Colonic mucosa (tissue), 4 donors: ENCODE results near the gene SH3BP5L. TPM values are rescaled to one million over a fixed set of nuclear protein-coding genes. Genes with fewer than 3 reads are reported as not detected.

Experiments used
- DNase-seq: peaks from one replicate; pipeline ENCODE4 v3.0.0-alpha.2; 2020
- H3K27ac ChIP-seq: fragments of 200-600 bp; one replicate; pipeline ENCODE4 v1.8.0; 2021
- H3K27me3 ChIP-seq: fragments of 200-600 bp; one replicate; pipeline ENCODE4 v1.8.0; 2021
- H3K36me3 ChIP-seq: fragments of 200-600 bp; one replicate; pipeline ENCODE4 v1.8.0; 2021
- H3K4me1 ChIP-seq: fragments of 200-600 bp; one replicate; pipeline ENCODE4 v1.8.0; 2021; ENCODE audit warnings: mild to moderate bottlenecking
- H3K4me3 ChIP-seq: fragments of 200-600 bp; one replicate; pipeline ENCODE4 v1.8.0; 2021
- H3K9ac ChIP-seq, 2 donors: one replicate each; pipeline ENCODE4 v1.7.0; 2013; ENCODE audit warnings: control low read depth in 2 of 2, low read depth in 2 of 2, low read length in 2 of 2
- H3K9me3 ChIP-seq: fragments of 200-600 bp; one replicate; pipeline ENCODE4 v1.8.0; 2021
- CTCF ChIP-seq: fragments of 200-600 bp; IDR thresholded peaks from one replicate; pipeline ENCODE4 v1.8.0; 2022; ENCODE audit warnings: antibody characterized with exemption, mild to moderate bottlenecking
- intact Hi-C: fragments of 100-400 bp; cut with DNase I; formaldehyde crosslinking; loops from one replicate; pipeline ENCODE4 v1.14.1; 2022
- total RNA-seq, 2 donors: library from RNA; stranded (reverse); fragmentation: NEBNext Ultra II Directional in 1 of 2; extraction: Animal tissue kit (Norgen Biotek cat#: 25700) in 1 of 2; gene quantifications; one replicate each; pipeline ENCODE4 v1.2.1, GENCODE V29; 2021
- donor health status: healthy.
- donor health status: DM: no; HTN: no; CAD: no.
- donor health status: DM: no; HTN: no; CAD: no.

SH3BP5L gene
- total RNA-seq, 2 donors from 2014 or later: 24.2 to 30.5 TPM

GRCh38 chr1:248844526-248844925 lies 18.8 kb upstream of the SH3BP5L start:
- H3K9me3 ChIP-seq: no peaks in the 10 kb centered on the region
- no peaks in the 10 kb centered on the region for H3K27me3 ChIP-seq
- H3K36me3 ChIP-seq: peaks cover 12% of the 10 kb centered on the region
- H3K27ac ChIP-seq: no peak overlapping the region
- no peak overlapping the region for H3K4me3 ChIP-seq
- no peak for DNase-seq
- intact Hi-C loops: no loop called here
- H3K9ac ChIP-seq: no peak overlapping the region
- no peak for TF ChIP-seq CTCF
- H3K4me1 ChIP-seq: peaks cover 3% of the 10 kb centered on the region

GRCh38 chr1:248843687-248844086 lies 18.0 kb upstream of the SH3BP5L start:
- Histone ChIP-seq H3K36me3 (peaks cover 10% of the 10 kb centered on the region), H3K27me3 (no peaks in the 10 kb centered on the region), H3K4me3 (no peak overlapping the region), H3K27ac (no peak overlapping the region), H3K4me1 (peaks cover 3% of the 10 kb centered on the region), H3K9ac (no peak overlapping the region), H3K9me3 (no peaks in the 10 kb centered on the region)
- no peak for DNase-seq
- intact Hi-C loops: no loop called here
- no peak for TF ChIP-seq CTCF

GRCh38 chr1:248842781-248843331 lies 17.1 kb upstream of the SH3BP5L start:
- Histone ChIP-seq H3K4me1 (peaks cover 3% of the 10 kb centered on the region), H3K9me3 (no peaks in the 10 kb centered on the region), H3K9ac (no peak overlapping the region), H3K27ac (no peak overlapping the region), H3K27me3 (no peaks in the 10 kb centered on the region), H3K4me3 (no peak overlapping the region), H3K36me3 (peaks cover 7% of the 10 kb centered on the region)
- intact Hi-C loops: no loop called here
- TF ChIP-seq CTCF: no peak
- no peak for DNase-seq

GRCh38 chr1:248841702-248842395 lies 16.1 kb upstream of the SH3BP5L start:
- peaks cover 3% of the 10 kb centered on the region for H3K4me1 ChIP-seq
- H3K4me3 ChIP-seq: no peak overlapping the region
- no peak overlapping the region for H3K27ac ChIP-seq
- no peaks in the 10 kb centered on the region for H3K9me3 ChIP-seq
- intact Hi-C loops: no loop called here
- peak; percentile 41 for TF ChIP-seq CTCF
- H3K36me3 ChIP-seq: peaks cover 7% of the 10 kb centered on the region
- H3K27me3 ChIP-seq: no peaks in the 10 kb centered on the region
- no peak overlapping the region for H3K9ac ChIP-seq
- DNase-seq: peak; percentile 36

- Histone ChIP-seq H3K4me3 (no peak overlapping the region), H3K4me1 (peaks cover 3% of the 10 kb centered on the region), H3K27me3 (no peaks in the 10 kb centered on the region), H3K36me3 (peaks cover 6% of the 10 kb centered on the region), H3K9me3 (no peaks in the 10 kb centered on the region), H3K9ac (no peak overlapping the region), H3K27ac (no peak overlapping the region)
- intact Hi-C loops: no loop called here
- TF ChIP-seq CTCF: no peak
- no peak for DNase-seq
These were observed 15.2 kb upstream of the SH3BP5L start for GRCh38 chr1:248840946-248841345.
